ENCODE data around the gene DYRK2.

- no peak for TF ChIP-seq CTCF (IDR thresholded peaks at IDR 0.05)
- no peak for TF ChIP-seq POLR2A (IDR thresholded peaks at IDR 0.05)
- TF ChIP-seq EP300 (IDR thresholded peaks at IDR 0.05): no peak
These were observed 33.5 kb downstream of the DYRK2 start for GRCh38 chr12:67681941-67682620.
